GM13976 (cell line): ENCODE measurements around the gene GPATCH11.

Source experiments
- DNase-seq: peaks from one replicate; pipeline ENCODE4 v3.0.0; 2012; ENCODE audit warnings: low spot score
- CTCF ChIP-seq: IDR thresholded peaks from 2 replicates; pipeline ENCODE4 v1.5.1; 2012; ENCODE audit warnings: borderline replicate concordance, mild to moderate bottlenecking; ENCODE audit not compliant: insufficient read depth; ENCODE audit errors: extremely low read depth, missing control alignments, control extremely low read depth
- in situ Hi-C: fragments of 300-500 bp; cut with MboI; formaldehyde crosslinking; loops from one replicate; pipeline ENCODE4 v1.12.0; 2022; ENCODE audit warnings: low sequenced_read_pairs, mixed read lengths, inconsistent platforms; ENCODE audit not compliant: unreplicated experiment

GPATCH11 gene

GRCh38 chr2:37100054-37100453 lies 15.7 kb downstream of the GPATCH11 start:
- in situ Hi-C loops: no loop called here
- no peak for DNase-seq
- no peak for TF ChIP-seq CTCF

- no peak for DNase-seq
- no peak for TF ChIP-seq CTCF
- in situ Hi-C loops: no loop called here
Observed at GRCh38 chr2:37102588-37102987, 18.3 kb downstream of the GPATCH11 start.

- in situ Hi-C loops: no loop called here
- DNase-seq: no peak
Observed at GRCh38 chr2:37104178-37104577, 19.9 kb downstream of the GPATCH11 start.

GRCh38 chr2:37105150-37105549 lies 20.8 kb downstream of the GPATCH11 start:
- DNase-seq: no peak
- TF ChIP-seq CTCF: no peak
- in situ Hi-C loops: no loop called here

More at GRCh38 chr2:37104178-37104577, 19.9 kb downstream of the GPATCH11 start:
- TF ChIP-seq CTCF: no peak

- TF ChIP-seq CTCF: no peak
- in situ Hi-C loops: no loop called here
Observed at GRCh38 chr2:37109523-37109922, 25.2 kb downstream of the GPATCH11 start.

GRCh38 chr2:37110306-37111212 lies 26.2 kb downstream of the GPATCH11 start:
- TF ChIP-seq CTCF: no peak
- no peak for DNase-seq
- in situ Hi-C loops: no loop called here

More at GRCh38 chr2:37109523-37109922, 25.2 kb downstream of the GPATCH11 start:
- no peak for DNase-seq
